Caco-2 (cell line): ENCODE measurements around the gene REC8. TPM values are rescaled to one million over a fixed set of nuclear protein-coding genes. Genes with fewer than 3 reads are reported as not detected.

Experiments used
- BruUV-seq: library from RNA; stranded (reverse); fragments of 400-500 nt; replicated peaks from 2 replicates; lab custom pipeline; 2021; lab: Mats Ljungman, UMichigan
- CTCF ChIA-PET: fragments of 300-600 bp; sonication (Branson Sonifier 250); formaldehyde crosslinking; loops from one replicate; lab custom pipeline; 2022; ENCODE audit warnings: antibody characterized with exemption; lab: Charles Lee
- POLR2A ChIA-PET: fragments of 300-600 bp; sonication (Branson Sonifier 250); formaldehyde crosslinking; loops from one replicate; lab custom pipeline; 2022; ENCODE audit warnings: antibody characterized with exemption; lab: Charles Lee
- DNase-seq, 2 experiments: peaks; one replicate each; pipeline versions ENCODE4 v3.0.0 to v3.0.0-alpha.2; 2020 to 2022
- H3K27me3 ChIP-seq: replicated peaks from 2 replicates; pipeline ENCODE4 v1.6.0; 2011; ENCODE audit warnings: low read length; ENCODE audit not compliant: control insufficient read depth, insufficient read depth
- H3K36me3 ChIP-seq: 2 replicates; pipeline ENCODE4 v1.5.1; 2011; ENCODE audit warnings: low read length; ENCODE audit not compliant: control insufficient read depth, insufficient read depth
- H3K4me1 ChIP-seq: fragments of 250-450 bp; sonication (Bioruptor Pico); 2 replicates; pipeline ENCODE4 v1.5.1; 2020; ENCODE audit warnings: mild to moderate bottlenecking
- H3K4me3 ChIP-seq: 2 replicates; pipeline ENCODE4 v1.5.1; 2011; ENCODE audit warnings: low read depth, mild to moderate bottlenecking, control low read depth, low read length
- H3K9me3 ChIP-seq: fragments of 250-450 bp; sonication (Bioruptor Pico); 2 replicates; pipeline ENCODE4 v1.5.1; 2020; ENCODE audit warnings: mild to moderate bottlenecking, moderate library complexity
- H3K27ac Mint-ChIP-seq: one replicate; pipeline ENCODE4 v1.8.0; 2022; ENCODE audit warnings: mixed read lengths; ENCODE audit not compliant: unreplicated experiment
- H3K27me3 Mint-ChIP-seq: one replicate; pipeline ENCODE4 v1.8.0; 2022; ENCODE audit warnings: mixed read lengths; ENCODE audit not compliant: insufficient read depth, unreplicated experiment
- H3K36me3 Mint-ChIP-seq: one replicate; pipeline ENCODE4 v1.8.0; 2022; ENCODE audit warnings: mild to moderate bottlenecking, mixed read lengths; ENCODE audit not compliant: insufficient read depth, unreplicated experiment
- H3K4me1 Mint-ChIP-seq: one replicate; pipeline ENCODE4 v1.8.0; 2022; ENCODE audit warnings: low read depth, mixed read lengths; ENCODE audit not compliant: unreplicated experiment
- H3K4me3 Mint-ChIP-seq: one replicate; pipeline ENCODE4 v1.8.0; 2022; ENCODE audit warnings: mild to moderate bottlenecking, moderate library complexity, mixed read lengths; ENCODE audit not compliant: unreplicated experiment
- H3K9me3 Mint-ChIP-seq: one replicate; pipeline ENCODE4 v1.8.0; 2022; ENCODE audit warnings: mixed read lengths; ENCODE audit not compliant: unreplicated experiment
- intact Hi-C: fragments of 100-400 bp; cut with micrococcal nuclease; formaldehyde crosslinking; loops from one replicate; pipeline ENCODE4 v1.10.0; 2022; ENCODE audit not compliant: unreplicated experiment
- total RNA-seq: library from RNA; stranded (reverse); gene quantifications from 2 replicates; pipeline ENCODE4 v1.2.3, GENCODE V29; 2022
- TF ChIP-seq, protein P1 (sequence below), 2 experiments: fragments of 200-600 bp in 1 of 2; IDR thresholded peaks; 1 replicate in 1 of 2; 2 replicates in 1 of 2; pipeline versions ENCODE4 v1.5.1 to v1.8.0; 2011 to 2022; ENCODE audit warnings: antibody characterized with exemption in 1 of 2, control low read depth in 1 of 2, inconsistent platforms in 1 of 2, low read depth in 1 of 2, low read length in 1 of 2, mild to moderate bottlenecking in 1 of 2, moderate library complexity in 1 of 2; ENCODE audit not compliant: insufficient read depth in 1 of 2, severe bottlenecking in 1 of 2, unreplicated experiment in 1 of 2

Gene REC8
- total RNA-seq, 1 experiment from 2014 or later: 8.4 TPM

DNA sequence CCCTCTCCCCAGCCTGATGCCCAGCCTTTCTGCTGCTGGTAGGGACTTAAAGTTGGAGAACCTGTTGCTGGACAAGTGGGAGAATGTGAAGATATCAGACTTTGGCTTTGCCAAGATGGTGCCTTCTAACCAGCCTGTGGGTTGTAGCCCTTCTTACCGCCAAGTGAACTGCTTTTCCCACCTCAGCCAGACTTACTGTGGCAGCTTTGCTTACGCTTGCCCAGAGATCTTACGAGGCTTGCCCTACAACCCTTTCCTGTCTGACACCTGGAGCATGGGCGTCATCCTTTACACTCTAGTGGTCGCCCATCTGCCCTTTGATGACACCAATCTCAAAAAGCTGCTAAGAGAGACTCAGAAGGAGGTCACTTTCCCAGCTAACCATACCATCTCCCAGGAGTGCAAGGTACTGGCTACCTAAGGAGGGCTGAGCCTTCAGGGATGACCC is 35.2 kb downstream of the REC8 start:
- POLR2A ChIA-PET: no interaction called here
- H3K9me3 ChIP-seq: peaks cover 6% of the 10 kb centered on the region
- H3K4me3 Mint-ChIP-seq: no peak overlapping the region
- no peaks in the 10 kb centered on the region for H3K27me3 ChIP-seq
- no peak overlapping the region for H3K4me3 ChIP-seq
- intact Hi-C loops: no loop called here
- no peaks in the 10 kb centered on the region for H3K27me3 Mint-ChIP-seq
- H3K27ac Mint-ChIP-seq: no peak overlapping the region
- DNase-seq: no peak
- H3K9me3 Mint-ChIP-seq: peaks cover 12% of the 10 kb centered on the region
- no peaks in the 10 kb centered on the region for H3K4me1 Mint-ChIP-seq
- peaks cover 4% of the 10 kb centered on the region for H3K36me3 ChIP-seq
- CTCF ChIA-PET: no interaction called here
- H3K36me3 Mint-ChIP-seq: peaks cover 52% of the 10 kb centered on the region
- BruUV-seq: no TSS peak
- H3K4me1 ChIP-seq: no peaks in the 10 kb centered on the region
- TF ChIP-seq, protein P1, sequence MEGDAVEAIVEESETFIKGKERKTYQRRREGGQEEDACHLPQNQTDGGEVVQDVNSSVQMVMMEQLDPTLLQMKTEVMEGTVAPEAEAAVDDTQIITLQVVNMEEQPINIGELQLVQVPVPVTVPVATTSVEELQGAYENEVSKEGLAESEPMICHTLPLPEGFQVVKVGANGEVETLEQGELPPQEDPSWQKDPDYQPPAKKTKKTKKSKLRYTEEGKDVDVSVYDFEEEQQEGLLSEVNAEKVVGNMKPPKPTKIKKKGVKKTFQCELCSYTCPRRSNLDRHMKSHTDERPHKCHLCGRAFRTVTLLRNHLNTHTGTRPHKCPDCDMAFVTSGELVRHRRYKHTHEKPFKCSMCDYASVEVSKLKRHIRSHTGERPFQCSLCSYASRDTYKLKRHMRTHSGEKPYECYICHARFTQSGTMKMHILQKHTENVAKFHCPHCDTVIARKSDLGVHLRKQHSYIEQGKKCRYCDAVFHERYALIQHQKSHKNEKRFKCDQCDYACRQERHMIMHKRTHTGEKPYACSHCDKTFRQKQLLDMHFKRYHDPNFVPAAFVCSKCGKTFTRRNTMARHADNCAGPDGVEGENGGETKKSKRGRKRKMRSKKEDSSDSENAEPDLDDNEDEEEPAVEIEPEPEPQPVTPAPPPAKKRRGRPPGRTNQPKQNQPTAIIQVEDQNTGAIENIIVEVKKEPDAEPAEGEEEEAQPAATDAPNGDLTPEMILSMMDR (IDR thresholded peaks at IDR 0.05; ENCODE audit: insufficient read depth in 1 of 2, low read depth in 1 of 2, low read length in 1 of 2, severe bottlenecking in 1 of 2, unreplicated experiment in 1 of 2): no peak

DNA sequence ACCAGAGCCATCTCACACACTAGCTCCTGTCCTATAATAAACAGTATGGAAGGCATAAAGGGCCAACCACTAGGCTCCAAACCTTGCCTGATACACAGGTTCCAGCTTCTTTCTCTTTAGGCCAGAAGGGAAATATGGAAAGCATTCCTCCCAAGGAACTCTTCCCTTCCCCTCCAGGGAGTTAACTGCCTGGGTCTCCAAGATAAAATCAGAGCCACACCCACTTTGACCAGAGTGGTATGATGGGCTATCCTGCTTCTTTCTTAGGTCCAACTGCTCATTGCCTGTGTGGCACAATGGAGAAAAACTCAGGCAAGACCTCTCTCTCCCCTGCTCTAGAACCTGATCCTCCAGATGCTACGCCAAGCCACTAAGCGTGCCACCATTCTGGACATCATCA is 35.7 kb downstream of the REC8 start:
- H3K9me3 ChIP-seq: peaks cover 6% of the 10 kb centered on the region
- CTCF ChIA-PET: interaction anchor here (0.7 kb wide), 1 partner anchor 68 kb away, joined by 3 read pairs; no protein-coding TSS in a partner anchor
- intact Hi-C loops: no loop called here
- peaks cover 4% of the 10 kb centered on the region for H3K36me3 ChIP-seq
- H3K4me1 ChIP-seq: no peaks in the 10 kb centered on the region
- no peaks in the 10 kb centered on the region for H3K27me3 Mint-ChIP-seq
- no peak overlapping the region for H3K4me3 ChIP-seq
- peaks cover 8% of the 10 kb centered on the region for H3K9me3 Mint-ChIP-seq
- TF ChIP-seq, protein P1 (IDR thresholded peaks at IDR 0.05; ENCODE audit: insufficient read depth in 1 of 2, low read depth in 1 of 2, low read length in 1 of 2, severe bottlenecking in 1 of 2, unreplicated experiment in 1 of 2): no peak
- peaks cover 52% of the 10 kb centered on the region for H3K36me3 Mint-ChIP-seq
- H3K27ac Mint-ChIP-seq: no peak overlapping the region
- no peak overlapping the region for H3K4me3 Mint-ChIP-seq
- H3K4me1 Mint-ChIP-seq: no peaks in the 10 kb centered on the region
- no TSS peak for BruUV-seq
- no peak for DNase-seq
- POLR2A ChIA-PET: no interaction called here
- no peaks in the 10 kb centered on the region for H3K27me3 ChIP-seq

DNA sequence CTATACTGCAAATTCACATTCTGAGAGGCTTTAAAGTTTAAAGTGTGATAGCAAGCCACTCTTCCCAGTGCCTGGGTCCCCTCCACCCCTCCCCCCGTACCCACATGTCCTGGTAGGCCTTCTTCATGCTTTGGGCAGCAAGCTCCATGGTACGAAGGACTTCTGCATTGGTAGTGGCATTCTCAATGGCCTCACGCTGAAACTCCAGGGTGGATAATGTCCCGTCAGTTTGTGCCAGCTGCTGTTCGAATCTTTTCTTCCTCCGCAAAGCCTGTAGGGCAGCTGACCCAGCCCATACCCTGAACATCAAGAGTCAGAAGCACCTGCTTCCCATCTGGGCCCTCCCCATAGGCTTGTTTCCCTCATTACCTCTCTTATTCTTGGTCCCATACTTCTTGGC is 39.4 kb downstream of the REC8 start:
- no peak overlapping the region for H3K4me3 Mint-ChIP-seq
- POLR2A ChIA-PET: interaction anchor here (0.6 kb wide), 1 partner anchor 31 kb away, joined by 3 read pairs; the partner anchor contains the start of gene TINF2
- H3K9me3 Mint-ChIP-seq: no peaks in the 10 kb centered on the region
- intact Hi-C loops: no loop called here
- BruUV-seq: no TSS peak
- no peak overlapping the region for H3K4me3 ChIP-seq
- CTCF ChIA-PET: interaction anchor here (0.9 kb wide), 1 partner anchor 31 kb away, joined by 3 read pairs; the partner anchor contains the start of gene TINF2
- no peaks in the 10 kb centered on the region for H3K27me3 Mint-ChIP-seq
- peaks cover 12% of the 10 kb centered on the region for H3K4me1 Mint-ChIP-seq
- H3K9me3 ChIP-seq: no peaks in the 10 kb centered on the region
- H3K4me1 ChIP-seq: peaks cover 12% of the 10 kb centered on the region
- H3K36me3 ChIP-seq: peaks cover 4% of the 10 kb centered on the region
- no peak for DNase-seq
- no peak overlapping the region for H3K27ac Mint-ChIP-seq
- TF ChIP-seq, protein P1 (IDR thresholded peaks at IDR 0.05; ENCODE audit: insufficient read depth in 1 of 2, low read depth in 1 of 2, low read length in 1 of 2, severe bottlenecking in 1 of 2, unreplicated experiment in 1 of 2): no peak
- H3K36me3 Mint-ChIP-seq: peaks cover 72% of the 10 kb centered on the region
- H3K27me3 ChIP-seq: no peaks in the 10 kb centered on the region
